ENCODE results near the gene C16orf95. TPM values are rescaled to one million over a fixed set of nuclear protein-coding genes. Genes with fewer than 3 reads are reported as not detected.

C16orf95 gene
- total and polyA plus RNA-seq, 2 experiments from 2014 or later = 8.5 to 8.6 TPM

DNA sequence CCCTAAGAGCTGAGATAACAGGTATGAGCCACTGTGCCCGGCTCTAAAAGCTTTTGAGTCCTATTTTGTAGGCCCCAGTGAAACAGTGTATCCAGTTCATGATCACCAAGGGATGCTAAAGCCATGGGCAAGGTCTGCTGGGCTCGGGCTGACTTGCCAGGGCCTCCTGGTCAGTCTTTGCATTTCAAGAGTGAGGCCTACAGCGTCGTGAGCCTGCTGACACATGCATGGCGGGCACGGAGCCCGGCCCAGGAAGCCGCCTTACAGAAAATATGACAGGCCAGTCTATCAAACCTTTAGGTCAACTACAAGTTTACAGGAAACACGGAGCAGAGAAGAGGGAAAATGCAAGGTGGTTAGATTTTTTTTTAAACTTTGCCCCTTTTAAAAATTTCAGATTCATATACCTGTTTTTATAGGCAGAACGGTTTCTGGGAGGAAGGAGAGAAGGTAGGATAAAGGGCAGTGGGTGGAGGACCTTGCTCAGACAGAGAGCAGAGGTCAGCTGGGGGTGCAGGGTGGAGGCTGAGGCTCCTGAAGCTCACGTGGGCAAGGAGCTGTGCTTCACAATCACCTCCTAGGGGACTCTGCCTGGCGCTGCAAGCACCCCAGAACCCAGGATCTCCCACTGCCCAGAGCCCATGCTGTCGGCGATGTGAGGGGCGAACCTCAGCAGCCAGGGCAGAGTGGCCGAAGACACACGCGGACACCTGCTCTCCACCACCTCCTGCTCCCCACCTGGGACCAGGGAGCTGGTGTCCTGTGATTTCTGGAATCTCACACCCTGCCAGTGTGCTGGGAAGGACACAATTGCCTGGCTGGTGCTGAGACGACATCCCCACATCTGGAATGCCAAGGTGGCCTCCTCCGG is 21.3 kb downstream of the C16orf95 start:
- no peaks in the 10 kb centered on the region for H3K36me3 ChIP-seq
- H3K27ac ChIP-seq = no peak overlapping the region
- no peaks in the 10 kb centered on the region for H3K27me3 ChIP-seq
- H3K4me1 ChIP-seq (ENCODE audit: low read depth) = no peaks in the 10 kb centered on the region
- TF ChIP-seq, protein P1, sequence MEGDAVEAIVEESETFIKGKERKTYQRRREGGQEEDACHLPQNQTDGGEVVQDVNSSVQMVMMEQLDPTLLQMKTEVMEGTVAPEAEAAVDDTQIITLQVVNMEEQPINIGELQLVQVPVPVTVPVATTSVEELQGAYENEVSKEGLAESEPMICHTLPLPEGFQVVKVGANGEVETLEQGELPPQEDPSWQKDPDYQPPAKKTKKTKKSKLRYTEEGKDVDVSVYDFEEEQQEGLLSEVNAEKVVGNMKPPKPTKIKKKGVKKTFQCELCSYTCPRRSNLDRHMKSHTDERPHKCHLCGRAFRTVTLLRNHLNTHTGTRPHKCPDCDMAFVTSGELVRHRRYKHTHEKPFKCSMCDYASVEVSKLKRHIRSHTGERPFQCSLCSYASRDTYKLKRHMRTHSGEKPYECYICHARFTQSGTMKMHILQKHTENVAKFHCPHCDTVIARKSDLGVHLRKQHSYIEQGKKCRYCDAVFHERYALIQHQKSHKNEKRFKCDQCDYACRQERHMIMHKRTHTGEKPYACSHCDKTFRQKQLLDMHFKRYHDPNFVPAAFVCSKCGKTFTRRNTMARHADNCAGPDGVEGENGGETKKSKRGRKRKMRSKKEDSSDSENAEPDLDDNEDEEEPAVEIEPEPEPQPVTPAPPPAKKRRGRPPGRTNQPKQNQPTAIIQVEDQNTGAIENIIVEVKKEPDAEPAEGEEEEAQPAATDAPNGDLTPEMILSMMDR (IDR thresholded peaks at IDR 0.05; ENCODE audit: low read depth, low read length) = no peak
- no peak for DNase-seq (ENCODE audit: low read depth in 1 of 2, low spot score in 1 of 2)
- no peak overlapping the region for H3K4me3 ChIP-seq
- H3K9me3 ChIP-seq (ENCODE audit: low read depth) = no peaks in the 10 kb centered on the region

DNA sequence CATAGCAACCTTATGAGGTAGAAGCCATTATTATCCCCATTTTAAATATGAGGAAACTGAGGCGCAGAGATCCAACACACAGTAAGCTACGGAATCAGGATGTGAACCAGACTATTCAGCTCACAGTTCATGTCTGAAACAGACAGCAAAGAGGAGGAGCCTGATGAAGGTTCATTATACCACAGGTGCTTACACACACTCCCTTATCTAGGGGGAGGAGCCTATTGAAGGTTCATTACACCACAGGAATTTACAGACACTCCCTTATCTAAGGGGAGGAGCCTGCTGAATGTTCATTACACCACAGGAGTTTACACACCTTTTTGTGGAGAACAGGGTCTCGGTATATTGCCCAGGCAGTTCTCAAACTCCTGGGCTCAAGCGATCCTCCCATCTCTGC is 21.9 kb downstream of the C16orf95 start:
- no peaks in the 10 kb centered on the region for H3K9me3 ChIP-seq (ENCODE audit: low read depth)
- no peaks in the 10 kb centered on the region for H3K4me1 ChIP-seq (ENCODE audit: low read depth)
- no peak for DNase-seq (ENCODE audit: low read depth in 1 of 2, low spot score in 1 of 2)
- H3K27me3 ChIP-seq = no peaks in the 10 kb centered on the region
- H3K27ac ChIP-seq = no peak overlapping the region
- H3K4me3 ChIP-seq = no peak overlapping the region
- no peaks in the 10 kb centered on the region for H3K36me3 ChIP-seq
- TF ChIP-seq, protein P1 (IDR thresholded peaks at IDR 0.05; ENCODE audit: low read depth, low read length) = no peak

DNA sequence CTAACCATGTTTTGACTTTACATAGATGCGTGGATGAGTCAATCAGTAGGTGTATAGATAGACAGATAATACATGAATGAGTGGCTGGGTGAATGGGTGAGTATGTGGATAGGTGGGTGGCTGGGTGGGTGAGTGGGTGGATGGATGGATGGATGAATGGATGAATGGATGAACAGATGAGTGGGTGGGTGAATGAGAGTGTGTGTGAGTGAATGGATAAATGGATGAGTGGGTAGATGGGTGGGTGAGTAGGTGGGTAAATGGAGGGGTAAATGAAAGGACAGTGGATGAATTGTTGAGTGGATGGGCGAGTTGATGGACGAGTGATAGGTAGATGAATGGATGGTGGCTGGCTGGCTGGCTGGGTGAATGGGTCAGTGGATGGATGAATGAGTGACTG is 23.2 kb downstream of the C16orf95 start:
- TF ChIP-seq, protein P1 (IDR thresholded peaks at IDR 0.05; ENCODE audit: low read depth, low read length) = no peak
- Histone ChIP-seq H3K9me3 (ENCODE audit: low read depth) (no peaks in the 10 kb centered on the region), H3K4me1 (ENCODE audit: low read depth) (no peaks in the 10 kb centered on the region), H3K4me3 (no peak overlapping the region), H3K27ac (no peak overlapping the region), H3K27me3 (no peaks in the 10 kb centered on the region), H3K36me3 (no peaks in the 10 kb centered on the region)
- no peak for DNase-seq (ENCODE audit: low read depth in 1 of 2, low spot score in 1 of 2)

DNA sequence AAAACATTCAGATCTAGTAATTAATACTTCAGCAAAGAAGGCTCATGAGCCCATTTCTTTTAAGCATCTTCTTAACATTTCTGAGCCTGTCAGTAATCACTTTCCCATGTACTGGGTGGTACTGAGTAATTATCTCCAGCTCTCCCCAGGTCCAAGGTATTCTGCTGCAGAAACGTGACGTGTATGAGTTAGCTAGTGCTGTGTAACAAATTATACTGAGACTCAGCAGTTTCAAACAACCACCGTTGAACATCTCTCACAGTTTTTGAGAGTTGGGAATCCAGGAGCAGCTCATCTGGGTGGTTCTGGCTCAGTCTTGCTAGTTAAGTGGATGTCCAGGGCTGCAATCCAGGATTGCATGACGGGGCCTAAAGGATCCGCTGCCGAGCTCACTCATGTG is 25.2 kb downstream of the C16orf95 start:
- TF ChIP-seq, protein P1 (IDR thresholded peaks at IDR 0.05; ENCODE audit: low read depth, low read length) = no peak

DNA sequence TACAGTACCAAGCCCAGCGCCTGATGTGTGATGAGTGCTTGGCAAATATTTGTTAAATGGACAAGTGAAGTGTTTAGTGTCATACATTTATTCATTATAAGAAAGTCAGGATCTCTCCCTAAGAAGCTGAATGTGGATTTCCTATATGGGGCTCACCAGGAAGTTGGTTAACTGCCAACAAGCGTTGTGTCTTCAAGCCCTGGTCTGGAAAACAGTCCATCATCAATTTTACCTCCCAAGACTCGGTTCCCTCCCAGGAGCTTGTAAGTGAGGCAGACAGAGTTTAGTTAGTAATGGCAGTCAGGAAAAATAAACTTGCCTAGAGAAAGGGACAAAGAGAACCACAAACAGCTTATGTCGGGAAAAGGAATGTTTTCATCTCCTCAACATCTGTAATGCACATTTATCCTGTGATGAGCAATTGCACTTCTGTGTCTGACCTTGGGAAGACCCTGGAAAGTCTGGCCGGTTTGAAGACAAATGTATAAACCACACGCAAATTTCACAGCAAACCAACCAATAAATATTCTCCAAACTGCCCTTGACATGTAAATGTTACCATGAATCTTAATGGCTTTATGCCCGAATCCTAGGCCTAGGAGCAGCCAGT is 28.3 kb downstream of the C16orf95 start:
- Histone ChIP-seq H3K4me1 (ENCODE audit: low read depth) (no peaks in the 10 kb centered on the region), H3K9me3 (ENCODE audit: low read depth) (no peaks in the 10 kb centered on the region), H3K36me3 (no peaks in the 10 kb centered on the region), H3K27ac (no peak overlapping the region), H3K27me3 (no peaks in the 10 kb centered on the region), H3K4me3 (no peak overlapping the region)
- no peak for DNase-seq (ENCODE audit: low read depth in 1 of 2, low spot score in 1 of 2)
- TF ChIP-seq, protein P1 (IDR thresholded peaks at IDR 0.05; ENCODE audit: low read depth, low read length) = no peak

More for the DNA sequence above, 25.2 kb downstream of the C16orf95 start:
- no peaks in the 10 kb centered on the region for H3K27me3 ChIP-seq
- no peaks in the 10 kb centered on the region for H3K36me3 ChIP-seq
- no peak for DNase-seq (ENCODE audit: low read depth in 1 of 2, low spot score in 1 of 2)
- no peak overlapping the region for H3K27ac ChIP-seq
- H3K4me3 ChIP-seq = no peak overlapping the region
- no peaks in the 10 kb centered on the region for H3K4me1 ChIP-seq (ENCODE audit: low read depth)
- H3K9me3 ChIP-seq (ENCODE audit: low read depth) = no peaks in the 10 kb centered on the region

Data from cardiac muscle cell (in vitro differentiated cells and primary cell).